Epidermal melanocyte (primary cell): ENCODE measurements around the gene PLEKHA8.
"Not testable (repeated sequence)": the region's sequence is repeated elsewhere in the genome, so short reads cannot be mapped to it uniquely, and the experiment has no call there.

Experiments used
- DNase-seq: peaks from one replicate; pipeline ENCODE4 v3.0.0; 2011; ENCODE audit warnings: low spot score; ENCODE audit not compliant: insufficient read length

Gene PLEKHA8

GRCh38 chr7:30098599-30098998 lies 70.4 kb downstream of the PLEKHA8 start:
- DNase-seq, result not testable (repeated sequence)

- no peak for DNase-seq
Observed at GRCh38 chr7:30102281-30102680, 74.1 kb downstream of the PLEKHA8 start.

GRCh38 chr7:30104157-30104556 lies 75.9 kb downstream of the PLEKHA8 start:
- DNase-seq, result no peak

GRCh38 chr7:30112103-30112713 lies 84.0 kb downstream of the PLEKHA8 start:
- no peak for DNase-seq

- DNase-seq, result no peak
Observed at GRCh38 chr7:30113144-30113543, 84.9 kb downstream of the PLEKHA8 start.

GRCh38 chr7:30114536-30115238 lies 86.5 kb downstream of the PLEKHA8 start:
- no peak for DNase-seq

- no peak for DNase-seq
Observed at GRCh38 chr7:30115709-30116297, 87.6 kb downstream of the PLEKHA8 start.

GRCh38 chr7:30116771-30117170 lies 88.6 kb downstream of the PLEKHA8 start:
- DNase-seq, result no peak

- no peak for DNase-seq
Observed at GRCh38 chr7:30117896-30118295, 89.7 kb downstream of the PLEKHA8 start.

- no peak for DNase-seq
Observed at GRCh38 chr7:30119890-30120577, 91.8 kb downstream of the PLEKHA8 start.

- no peak for DNase-seq
Observed at GRCh38 chr7:30133736-30134610, 105.8 kb downstream of the PLEKHA8 start.

- DNase-seq, result peak; percentile 93
Observed at GRCh38 chr7:30134611-30135300, 106.5 kb downstream of the PLEKHA8 start, which contains the start of gene MTURN. Gene MTURN (plus strand): TSS chr7:30134986. CDS start chr7:30135137, 151 bp downstream.

- DNase-seq, result peak; percentile 32
Observed at GRCh38 chr7:30135301-30136116, 107.3 kb downstream of the PLEKHA8 start.

GRCh38 chr7:30136117-30136731 lies 108.0 kb downstream of the PLEKHA8 start:
- DNase-seq, result no peak

GRCh38 chr7:30136743-30137485 lies 108.7 kb downstream of the PLEKHA8 start:
- DNase-seq, result no peak

- no peak for DNase-seq
Observed at GRCh38 chr7:30139836-30140384, 111.7 kb downstream of the PLEKHA8 start.

GRCh38 chr7:30140456-30140855 lies 112.2 kb downstream of the PLEKHA8 start:
- no peak for DNase-seq

- DNase-seq, result peak; percentile 52
Observed at GRCh38 chr7:30142710-30143109, 114.5 kb downstream of the PLEKHA8 start.
